ENCODE data around the gene ZSCAN20.
"Not testable (repeated sequence)": the region's sequence is repeated elsewhere in the genome, so short reads cannot be mapped to it uniquely, and the experiment has no call there.

The ZSCAN20 gene

GRCh38 chr1:33497410-33497809 is 25.0 kb downstream of the ZSCAN20 start:
- no peaks in the 10 kb centered on the region for H3K4me1 ChIP-seq (ENCODE audit: insufficient read depth, low read length)
- H3K27ac ChIP-seq (ENCODE audit: low read depth, low read length) = no peak overlapping the region
- peaks cover 43% of the 10 kb centered on the region for H3K9me3 ChIP-seq (ENCODE audit: insufficient read depth, low read depth, low read length)
- no peaks in the 10 kb centered on the region for H3K27me3 ChIP-seq (ENCODE audit: insufficient read depth, low read length)
- 87% methylated on average over 1 of the region's 1 CpG for WGBS
- peaks cover 34% of the 10 kb centered on the region for H3K36me3 ChIP-seq (ENCODE audit: insufficient read depth, low read length)
- H3K4me3 ChIP-seq (ENCODE audit: low read length) = no peak overlapping the region
- no peak overlapping the region for H3K9ac ChIP-seq (ENCODE audit: low read depth, low read length)

DNA sequence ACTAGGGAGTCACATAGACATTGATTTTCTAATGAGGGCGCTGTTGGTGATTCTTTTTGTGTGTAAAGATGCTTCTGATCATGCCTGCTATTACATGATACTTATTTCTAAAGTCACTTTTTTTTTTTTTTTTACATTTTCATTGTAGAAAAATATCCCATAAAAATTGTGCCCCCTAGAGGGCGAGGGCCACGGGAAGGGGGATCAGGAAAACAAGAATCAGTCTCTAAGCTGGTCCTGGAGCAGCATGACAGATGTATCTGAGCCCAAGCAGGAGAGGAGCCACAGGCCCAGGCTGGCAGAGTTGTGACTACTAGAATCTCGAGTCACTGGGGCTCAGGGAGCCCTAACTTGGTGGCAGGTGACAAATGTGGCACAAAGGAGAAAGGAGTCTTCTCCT is 28.1 kb downstream of the ZSCAN20 start:
- no peak overlapping the region for H3K4me3 ChIP-seq (ENCODE audit: low read length)
- peaks cover 13% of the 10 kb centered on the region for H3K9me3 ChIP-seq (ENCODE audit: insufficient read depth, low read depth, low read length)
- no peaks in the 10 kb centered on the region for H3K4me1 ChIP-seq (ENCODE audit: insufficient read depth, low read length)
- no peak overlapping the region for H3K9ac ChIP-seq (ENCODE audit: low read depth, low read length)
- no peak overlapping the region for H3K27ac ChIP-seq (ENCODE audit: low read depth, low read length)
- no peaks in the 10 kb centered on the region for H3K27me3 ChIP-seq (ENCODE audit: insufficient read depth, low read length)
- H3K36me3 ChIP-seq (ENCODE audit: insufficient read depth, low read length) = peaks cover 5% of the 10 kb centered on the region
- WGBS = 56% methylated on average over 3 of the region's 4 CpGs

DNA sequence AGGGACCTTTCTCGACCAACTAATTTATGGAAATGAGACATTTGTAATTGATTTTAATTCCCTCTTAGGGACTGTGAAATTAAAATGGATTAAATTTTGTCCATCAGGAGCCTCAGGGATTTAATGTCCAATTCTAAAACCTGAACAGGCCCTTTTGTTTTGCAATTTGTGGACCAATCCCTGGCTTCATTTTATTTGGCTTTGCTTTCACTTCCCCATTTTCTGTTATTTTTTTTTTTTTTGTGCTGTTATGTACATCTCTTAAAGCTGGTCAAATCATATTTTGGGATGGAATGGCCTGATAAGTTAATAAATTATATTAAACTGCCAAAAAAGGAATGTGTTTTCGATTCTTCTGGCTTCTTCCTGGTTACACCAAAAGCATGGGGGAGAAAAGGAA is 28.9 kb downstream of the ZSCAN20 start:
- H3K4me3 ChIP-seq (ENCODE audit: low read length) = no peak overlapping the region
- H3K4me1 ChIP-seq (ENCODE audit: insufficient read depth, low read length) = no peaks in the 10 kb centered on the region
- no peak overlapping the region for H3K27ac ChIP-seq (ENCODE audit: low read depth, low read length)
- H3K9ac ChIP-seq (ENCODE audit: low read depth, low read length) = no peak overlapping the region
- WGBS = 94% methylated on average over 2 of the region's 2 CpGs
- no peaks in the 10 kb centered on the region for H3K36me3 ChIP-seq (ENCODE audit: insufficient read depth, low read length)
- no peaks in the 10 kb centered on the region for H3K27me3 ChIP-seq (ENCODE audit: insufficient read depth, low read length)
- peaks cover 6% of the 10 kb centered on the region; the same call in 1 of the 2 replicates for H3K9me3 ChIP-seq (ENCODE audit: insufficient read depth, low read depth, low read length)

DNA sequence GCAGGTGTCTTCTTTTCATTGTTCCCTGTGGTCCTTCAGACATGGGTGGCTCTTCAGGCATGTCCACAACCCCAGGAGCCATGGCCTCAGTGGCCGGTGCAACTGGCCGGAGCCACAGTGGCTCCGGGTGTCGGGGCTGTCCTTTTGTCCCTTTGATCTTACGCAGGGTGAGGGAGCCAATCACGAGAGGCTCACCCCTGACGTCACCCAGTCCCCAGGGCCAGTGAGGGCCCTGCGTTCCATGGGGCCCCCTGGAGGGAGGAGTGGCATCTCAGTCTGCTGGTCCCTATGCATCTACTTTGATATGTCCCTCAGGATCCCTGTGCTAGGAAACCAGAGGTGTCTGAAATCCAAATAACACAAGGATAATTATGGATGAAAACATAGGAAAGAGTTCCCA is 29.3 kb downstream of the ZSCAN20 start:
- no peaks in the 10 kb centered on the region for H3K27me3 ChIP-seq (ENCODE audit: insufficient read depth, low read length)
- H3K4me1 ChIP-seq (ENCODE audit: insufficient read depth, low read length) = no peaks in the 10 kb centered on the region
- no peak overlapping the region for H3K9ac ChIP-seq (ENCODE audit: low read depth, low read length)
- 93% methylated on average over 8 of the region's 8 CpGs for WGBS
- no peak overlapping the region for H3K4me3 ChIP-seq (ENCODE audit: low read length)
- no peak overlapping the region for H3K27ac ChIP-seq (ENCODE audit: low read depth, low read length)
- H3K36me3 ChIP-seq (ENCODE audit: insufficient read depth, low read length) = no peaks in the 10 kb centered on the region
- H3K9me3 ChIP-seq (ENCODE audit: insufficient read depth, low read depth, low read length) = peaks cover 2% of the 10 kb centered on the region; the same call in 1 of the 2 replicates

GRCh38 chr1:33502726-33503125 is 30.3 kb downstream of the ZSCAN20 start:
- 91% methylated on average over 4 of the region's 5 CpGs for WGBS

GRCh38 chr1:33503506-33503905 is 31.1 kb downstream of the ZSCAN20 start:
- Histone ChIP-seq H3K4me3 (ENCODE audit: low read length) (no peak overlapping the region), H3K27ac (ENCODE audit: low read depth, low read length) (no peak overlapping the region), H3K4me1 (ENCODE audit: insufficient read depth, low read length) (no peaks in the 10 kb centered on the region), H3K9ac (ENCODE audit: low read depth, low read length) (no peak overlapping the region), H3K9me3 (ENCODE audit: insufficient read depth, low read depth, low read length) (no peaks in the 10 kb centered on the region), H3K27me3 (ENCODE audit: insufficient read depth, low read length) (no peaks in the 10 kb centered on the region), H3K36me3 (ENCODE audit: insufficient read depth, low read length) (no peaks in the 10 kb centered on the region)
- WGBS = 81% methylated on average over 1 of the region's 1 CpG

More at GRCh38 chr1:33502726-33503125, 30.3 kb downstream of the ZSCAN20 start:
- Histone ChIP-seq H3K27ac (ENCODE audit: low read depth, low read length) (no peak overlapping the region), H3K4me3 (ENCODE audit: low read length) (no peak overlapping the region), H3K36me3 (ENCODE audit: insufficient read depth, low read length) (no peaks in the 10 kb centered on the region), H3K4me1 (ENCODE audit: insufficient read depth, low read length) (no peaks in the 10 kb centered on the region), H3K27me3 (ENCODE audit: insufficient read depth, low read length) (no peaks in the 10 kb centered on the region), H3K9ac (ENCODE audit: low read depth, low read length) (no peak overlapping the region), H3K9me3 (ENCODE audit: insufficient read depth, low read depth, low read length) (no peaks in the 10 kb centered on the region)

GRCh38 chr1:33507661-33508060 is 35.2 kb downstream of the ZSCAN20 start:
- no peak overlapping the region for H3K9ac ChIP-seq (ENCODE audit: low read depth, low read length)
- no peaks in the 10 kb centered on the region for H3K27me3 ChIP-seq (ENCODE audit: insufficient read depth, low read length)
- H3K9me3 ChIP-seq (ENCODE audit: insufficient read depth, low read depth, low read length) = no peaks in the 10 kb centered on the region
- WGBS = 96% methylated on average over 3 of the region's 3 CpGs
- no peak overlapping the region for H3K4me3 ChIP-seq (ENCODE audit: low read length)
- no peaks in the 10 kb centered on the region for H3K36me3 ChIP-seq (ENCODE audit: insufficient read depth, low read length)
- no peaks in the 10 kb centered on the region for H3K4me1 ChIP-seq (ENCODE audit: insufficient read depth, low read length)
- H3K27ac ChIP-seq (ENCODE audit: low read depth, low read length) = no peak overlapping the region

GRCh38 chr1:33508151-33508550 is 35.7 kb downstream of the ZSCAN20 start:
- 89% methylated on average over 1 of the region's 1 CpG for WGBS
- Histone ChIP-seq H3K36me3 (ENCODE audit: insufficient read depth, low read length) (no peaks in the 10 kb centered on the region), H3K27ac (ENCODE audit: low read depth, low read length) (no peak overlapping the region), H3K9ac (ENCODE audit: low read depth, low read length) (no peak overlapping the region), H3K4me1 (ENCODE audit: insufficient read depth, low read length) (no peaks in the 10 kb centered on the region), H3K4me3 (ENCODE audit: low read length) (no peak overlapping the region), H3K9me3 (ENCODE audit: insufficient read depth, low read depth, low read length) (no peaks in the 10 kb centered on the region), H3K27me3 (ENCODE audit: insufficient read depth, low read length) (no peaks in the 10 kb centered on the region)

GRCh38 chr1:33509276-33509675 is 36.8 kb downstream of the ZSCAN20 start:
- H3K4me1 ChIP-seq (ENCODE audit: insufficient read depth, low read length); H3K9ac ChIP-seq (ENCODE audit: low read depth, low read length); H3K27ac ChIP-seq (ENCODE audit: low read depth, low read length); H3K4me3 ChIP-seq (ENCODE audit: low read length); H3K27me3 ChIP-seq (ENCODE audit: insufficient read depth, low read length); H3K9me3 ChIP-seq (ENCODE audit: insufficient read depth, low read depth, low read length); H3K36me3 ChIP-seq (ENCODE audit: insufficient read depth, low read length): not testable (repeated sequence)
- WGBS = 95% methylated on average over 21 of the region's 24 CpGs

GRCh38 chr1:33512226-33513011 is 40.0 kb downstream of the ZSCAN20 start:
- Histone ChIP-seq H3K4me1 (ENCODE audit: insufficient read depth, low read length) (peaks cover 9% of the 10 kb centered on the region), H3K9me3 (ENCODE audit: insufficient read depth, low read depth, low read length) (no peaks in the 10 kb centered on the region), H3K9ac (ENCODE audit: low read depth, low read length) (no peak overlapping the region), H3K27me3 (ENCODE audit: insufficient read depth, low read length) (no peaks in the 10 kb centered on the region), H3K27ac (ENCODE audit: low read depth, low read length) (no peak overlapping the region), H3K4me3 (ENCODE audit: low read length) (no peak overlapping the region), H3K36me3 (ENCODE audit: insufficient read depth, low read length) (no peaks in the 10 kb centered on the region)
- WGBS = 93% methylated on average over 6 of the region's 6 CpGs

DNA sequence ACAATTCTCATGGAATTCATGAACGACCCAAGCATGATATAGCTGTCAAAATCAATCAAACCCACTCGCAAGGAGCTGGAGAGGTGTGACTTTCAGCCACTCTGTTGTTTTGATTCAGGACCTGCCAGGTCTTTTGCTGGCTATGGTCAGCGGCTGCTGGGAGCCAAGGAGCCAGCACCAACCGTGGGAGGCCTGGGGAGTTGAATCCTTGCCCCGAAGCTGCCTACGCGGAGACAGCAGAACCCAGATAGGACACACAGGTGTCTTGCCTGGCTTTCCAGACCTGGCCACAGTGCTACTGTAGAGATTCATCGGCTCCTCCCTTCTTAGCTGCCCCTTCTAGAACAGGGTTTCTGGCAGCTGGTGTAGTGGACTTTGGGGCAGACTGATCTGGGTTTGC is 42.7 kb downstream of the ZSCAN20 start:
- H3K9ac ChIP-seq (ENCODE audit: low read depth, low read length) = no peak overlapping the region
- peaks cover 9% of the 10 kb centered on the region for H3K4me1 ChIP-seq (ENCODE audit: insufficient read depth, low read length)
- no peaks in the 10 kb centered on the region for H3K36me3 ChIP-seq (ENCODE audit: insufficient read depth, low read length)
- H3K27ac ChIP-seq (ENCODE audit: low read depth, low read length) = no peak overlapping the region
- H3K4me3 ChIP-seq (ENCODE audit: low read length) = no peak overlapping the region
- no peaks in the 10 kb centered on the region for H3K27me3 ChIP-seq (ENCODE audit: insufficient read depth, low read length)
- 93% methylated on average over 8 of the region's 8 CpGs for WGBS
- no peaks in the 10 kb centered on the region for H3K9me3 ChIP-seq (ENCODE audit: insufficient read depth, low read depth, low read length)

DNA sequence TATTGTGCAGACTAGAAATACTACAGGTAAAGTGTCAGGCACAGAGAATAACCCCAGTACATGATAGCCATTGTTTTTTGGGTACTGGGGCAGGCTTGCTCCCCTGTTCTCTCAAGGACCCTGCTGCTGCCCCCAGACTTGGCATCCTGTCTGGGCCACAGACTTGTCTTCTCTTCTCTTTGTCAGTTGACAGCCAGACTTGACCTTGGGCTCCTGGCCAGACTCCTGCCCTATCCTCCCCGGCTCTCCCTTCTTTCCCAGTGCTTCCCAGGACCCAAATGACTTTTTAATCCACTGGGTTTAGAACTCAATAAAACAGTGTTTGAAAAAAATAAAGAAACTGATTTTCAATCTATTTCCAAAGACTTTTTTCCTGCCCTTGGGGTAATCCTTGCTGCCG is 43.2 kb downstream of the ZSCAN20 start:
- Histone ChIP-seq H3K4me3 (ENCODE audit: low read length) (no peak overlapping the region), H3K27ac (ENCODE audit: low read depth, low read length) (no peak overlapping the region), H3K9me3 (ENCODE audit: insufficient read depth, low read depth, low read length) (no peaks in the 10 kb centered on the region), H3K36me3 (ENCODE audit: insufficient read depth, low read length) (no peaks in the 10 kb centered on the region), H3K27me3 (ENCODE audit: insufficient read depth, low read length) (no peaks in the 10 kb centered on the region), H3K4me1 (ENCODE audit: insufficient read depth, low read length) (peaks cover 9% of the 10 kb centered on the region), H3K9ac (ENCODE audit: low read depth, low read length) (no peak overlapping the region)
- WGBS = 97% methylated on average over 2 of the region's 2 CpGs

All from HUES64 (cell line).